ENCODE measurements around the gene CTBP1. TPM values are rescaled to one million over a fixed set of nuclear protein-coding genes. Genes with fewer than 3 reads are reported as not detected.

CTBP1 gene
- total RNA-seq, 1 experiment from 2014 or later: 135 TPM

DNA sequence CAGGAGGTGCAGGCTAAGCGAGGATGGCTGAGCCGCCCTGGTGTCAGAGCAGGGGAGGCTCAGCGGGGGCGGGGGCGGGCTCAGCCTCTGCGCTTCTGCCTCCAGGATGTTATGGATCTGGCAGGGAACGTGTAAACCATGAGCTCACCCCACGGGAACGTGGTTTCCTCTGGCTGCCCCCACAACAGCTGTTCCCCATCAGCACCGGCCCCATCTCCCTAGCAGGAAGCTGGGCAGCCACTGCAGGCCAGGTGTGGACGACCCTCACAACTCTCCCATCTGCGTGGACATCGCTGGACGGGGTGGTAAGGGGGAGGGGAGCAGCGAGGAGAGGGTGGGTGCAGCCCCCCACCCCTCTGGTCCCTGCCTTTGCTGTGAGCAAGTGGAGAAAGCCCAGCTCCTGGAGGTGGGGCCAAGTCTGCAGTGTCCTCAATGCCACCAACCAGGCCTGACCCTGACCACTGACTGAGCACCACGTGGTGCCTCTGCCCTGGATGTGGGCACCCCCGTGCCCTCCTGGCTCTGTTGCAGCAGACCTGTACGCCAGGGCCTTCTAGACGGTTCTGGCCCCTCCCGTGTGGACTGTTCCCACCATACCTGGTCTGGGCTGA lies 48.4 kb downstream of the CTBP1 start:
- DNase-seq (ENCODE audit: extremely low read depth, low read depth): no peak

DNA sequence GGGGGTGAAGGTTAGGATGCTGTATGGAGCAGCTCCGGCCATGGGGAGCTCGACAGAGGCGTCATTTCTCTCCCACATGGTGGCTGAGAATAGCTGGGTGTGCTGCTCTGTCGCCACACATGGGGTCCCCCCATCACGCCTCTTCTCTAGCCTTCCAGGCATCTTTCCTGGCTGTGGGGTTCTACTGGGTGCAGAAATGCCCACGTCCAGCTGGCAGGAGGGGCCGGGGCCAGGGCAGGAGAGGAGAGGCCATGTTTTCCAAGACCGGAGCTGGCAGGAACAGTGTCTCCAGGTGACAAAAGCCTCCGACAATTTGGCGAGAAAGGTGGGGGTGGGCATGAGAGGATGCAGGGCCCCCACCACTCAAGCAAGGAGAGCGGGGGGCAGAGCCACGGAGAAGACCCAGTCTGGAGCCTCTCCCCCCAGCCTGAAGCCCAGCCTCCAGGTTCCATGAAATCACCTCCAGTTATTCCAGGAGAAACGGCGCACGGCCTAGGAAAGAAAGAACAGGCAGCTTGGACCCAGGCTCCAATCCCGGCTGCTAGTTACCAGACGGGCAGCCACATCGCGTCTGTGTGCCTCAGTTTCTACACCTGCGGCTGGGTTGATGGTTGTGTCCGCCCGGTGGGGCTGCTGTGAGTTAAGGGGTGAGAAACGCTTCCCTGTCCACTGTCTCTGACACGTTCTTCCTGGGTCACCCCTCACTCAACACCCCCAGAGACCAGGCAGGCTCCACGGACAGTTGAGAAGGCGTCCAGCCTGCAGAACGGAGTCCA lies 49.2 kb downstream of the CTBP1 start:
- DNase-seq (ENCODE audit: extremely low read depth, low read depth): no peak

DNA sequence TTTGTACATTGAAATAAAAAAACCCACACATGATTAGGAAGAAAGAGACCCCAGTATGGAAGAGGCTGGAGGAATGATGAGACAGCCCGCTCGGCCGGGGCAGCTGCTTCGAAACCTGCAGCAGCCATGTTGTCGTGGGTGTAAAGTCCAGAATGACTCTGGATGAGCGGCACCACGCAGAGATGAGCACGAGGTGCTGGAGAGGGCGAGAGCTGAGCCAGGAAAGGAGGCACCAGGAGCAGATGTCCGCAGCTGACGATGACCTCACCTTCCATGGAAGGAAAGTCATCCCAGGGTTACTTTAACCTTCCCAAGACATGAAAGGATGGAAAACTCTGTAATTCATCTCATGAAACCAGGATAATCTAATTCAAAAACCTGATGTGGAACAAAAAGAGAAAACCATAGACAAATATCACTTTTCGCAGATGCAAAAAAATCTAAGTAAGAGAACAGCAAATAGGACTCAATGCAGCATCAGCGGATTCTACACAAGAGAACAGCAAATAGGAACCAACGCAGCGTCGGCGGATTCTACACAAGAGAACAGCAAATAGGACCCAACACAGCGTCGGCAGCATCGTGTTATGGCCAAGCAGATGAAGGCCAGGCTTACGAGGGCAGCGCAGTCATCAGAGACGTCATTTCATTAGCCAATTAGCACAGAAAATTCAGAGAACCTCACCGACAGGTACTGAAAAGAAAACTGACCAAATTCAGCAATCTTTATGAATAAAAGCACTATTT lies 50.7 kb downstream of the CTBP1 start:
- no peak for DNase-seq (ENCODE audit: extremely low read depth, low read depth)

DNA sequence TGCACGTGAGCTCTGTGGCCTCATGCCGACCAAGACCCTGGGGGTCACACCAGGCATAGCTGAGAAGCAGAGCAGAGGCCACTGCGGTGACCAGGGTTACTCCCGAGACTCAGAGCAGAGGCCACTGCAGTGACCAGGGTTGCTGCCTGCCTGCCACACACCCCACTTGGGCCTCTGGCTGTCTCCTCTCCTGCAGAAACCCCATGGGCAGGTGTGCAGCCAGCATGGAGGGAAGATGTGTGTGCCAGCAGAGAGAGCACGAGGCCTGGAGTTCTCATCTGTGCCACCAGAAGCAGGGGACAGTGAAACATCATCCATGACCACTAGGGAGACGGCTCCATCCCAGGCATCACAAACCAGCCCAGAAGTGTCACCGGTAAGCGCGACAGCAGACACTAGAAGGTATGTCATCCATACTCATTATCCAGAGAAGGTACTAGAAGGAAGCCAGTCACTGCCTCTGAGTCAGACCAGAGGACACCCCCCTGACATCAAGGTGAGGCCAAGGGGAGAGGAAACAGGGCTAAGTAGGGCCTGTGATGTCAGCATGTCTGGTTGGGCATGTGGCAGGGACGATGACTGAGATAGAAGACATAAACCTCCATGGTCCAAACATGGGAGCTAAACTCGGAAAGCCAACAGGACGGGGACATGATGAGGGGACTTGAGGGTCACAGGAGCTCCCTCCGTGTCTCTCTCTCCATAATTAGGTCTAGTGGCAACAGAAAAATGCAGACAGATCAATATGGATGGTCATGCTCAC lies 52.3 kb downstream of the CTBP1 start:
- DNase-seq (ENCODE audit: extremely low read depth, low read depth): no peak

DNA sequence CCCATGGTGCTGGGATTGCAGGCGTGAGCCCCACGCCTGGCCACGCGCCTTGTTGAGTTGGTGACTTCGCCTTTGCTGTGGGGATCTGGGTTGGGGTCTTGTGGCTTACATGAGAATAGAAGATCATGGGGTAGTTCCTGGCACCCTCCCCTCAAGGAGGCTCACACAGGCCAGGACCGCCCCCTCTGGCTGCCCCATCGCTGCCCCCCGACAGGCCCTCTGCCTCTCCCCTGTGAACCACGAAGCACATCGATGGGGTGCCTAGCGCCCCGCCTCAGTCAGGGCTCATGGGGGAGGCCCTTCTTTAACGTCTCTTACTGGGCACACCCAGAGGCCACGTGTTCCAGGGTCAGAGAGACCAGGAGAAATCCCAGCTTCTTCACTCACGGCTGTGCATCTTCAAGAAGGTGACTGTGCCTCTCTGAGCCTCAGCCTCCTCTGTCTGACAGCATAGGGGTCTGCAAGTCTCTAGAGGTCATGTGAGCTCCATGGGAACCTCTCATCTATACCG lies 53.0 kb downstream of the CTBP1 start:
- DNase-seq (ENCODE audit: extremely low read depth, low read depth): no peak

DNA sequence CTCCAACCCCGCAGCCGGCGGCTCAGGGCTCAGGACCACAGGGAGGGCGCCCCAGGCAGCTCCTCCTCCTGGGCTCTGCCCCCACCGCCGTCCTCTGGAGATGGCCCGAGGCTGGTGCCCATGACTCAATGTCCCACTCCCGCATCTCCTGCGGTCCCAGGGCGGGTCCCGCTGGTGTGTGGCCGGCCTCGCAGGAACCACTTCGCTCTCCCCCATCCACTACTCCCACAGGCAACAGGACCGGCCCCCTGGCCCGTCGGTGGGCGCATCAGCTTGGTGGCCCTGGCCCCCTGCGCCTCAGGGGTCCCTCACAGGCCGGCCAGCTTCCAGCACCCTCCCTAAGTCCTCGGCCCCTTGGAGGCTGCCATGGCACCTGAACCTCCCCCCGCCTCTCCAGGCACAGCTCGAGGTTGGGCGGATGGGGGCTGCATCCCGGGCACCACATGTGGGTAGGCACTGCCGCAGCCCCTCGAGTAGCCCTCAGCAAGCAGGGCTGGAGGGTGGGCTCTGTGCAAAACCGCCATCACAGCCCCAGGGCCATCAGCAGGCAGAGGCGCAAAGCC lies 53.7 kb downstream of the CTBP1 start:
- no peak for DNase-seq (ENCODE audit: extremely low read depth, low read depth)

DNA sequence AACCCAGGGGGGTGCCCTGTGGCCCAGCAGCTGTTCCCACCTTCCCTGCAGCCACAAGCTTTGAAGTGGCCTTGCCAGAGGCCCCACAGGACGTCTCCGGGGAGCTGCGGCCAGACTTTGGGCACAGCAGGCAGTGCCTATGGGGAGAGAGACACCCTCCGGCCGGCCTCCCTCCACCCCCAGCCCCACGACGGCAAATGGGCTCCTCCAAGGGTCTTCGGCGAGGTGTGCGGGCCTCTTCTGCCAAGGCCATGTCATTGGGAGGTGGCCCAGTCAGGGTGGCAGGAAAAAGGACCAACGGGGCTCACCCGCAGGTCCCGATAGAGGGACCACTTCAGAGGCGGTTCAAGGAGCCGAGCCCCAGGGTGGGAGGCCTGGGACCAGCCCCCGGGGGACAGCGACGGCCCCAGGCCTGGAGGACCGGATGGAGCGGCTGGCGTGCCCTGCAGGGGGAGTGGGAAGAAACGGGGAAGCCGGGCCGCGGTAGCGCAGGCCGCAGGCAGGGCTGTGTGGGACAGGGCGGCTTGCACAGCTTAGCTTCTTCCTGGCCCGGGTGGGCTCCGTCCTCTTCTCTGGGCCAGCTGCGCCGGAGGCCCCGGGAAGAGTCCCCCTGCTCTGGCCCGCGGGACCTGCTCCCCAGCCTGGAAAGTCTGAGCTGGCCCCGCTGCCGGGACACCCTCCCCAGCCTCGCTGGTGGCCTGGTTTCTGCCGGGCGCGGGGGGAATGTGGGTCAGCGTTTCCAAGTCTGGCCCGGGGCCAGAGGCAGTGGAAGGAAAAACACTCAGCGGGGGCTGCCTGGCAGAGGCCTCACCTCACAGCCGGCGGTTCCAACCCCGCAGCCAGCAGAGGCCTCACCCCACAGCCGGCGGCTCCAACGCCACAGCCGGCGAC lies 54.7 kb downstream of the CTBP1 start:
- DNase-seq (ENCODE audit: extremely low read depth, low read depth): no peak

DNA sequence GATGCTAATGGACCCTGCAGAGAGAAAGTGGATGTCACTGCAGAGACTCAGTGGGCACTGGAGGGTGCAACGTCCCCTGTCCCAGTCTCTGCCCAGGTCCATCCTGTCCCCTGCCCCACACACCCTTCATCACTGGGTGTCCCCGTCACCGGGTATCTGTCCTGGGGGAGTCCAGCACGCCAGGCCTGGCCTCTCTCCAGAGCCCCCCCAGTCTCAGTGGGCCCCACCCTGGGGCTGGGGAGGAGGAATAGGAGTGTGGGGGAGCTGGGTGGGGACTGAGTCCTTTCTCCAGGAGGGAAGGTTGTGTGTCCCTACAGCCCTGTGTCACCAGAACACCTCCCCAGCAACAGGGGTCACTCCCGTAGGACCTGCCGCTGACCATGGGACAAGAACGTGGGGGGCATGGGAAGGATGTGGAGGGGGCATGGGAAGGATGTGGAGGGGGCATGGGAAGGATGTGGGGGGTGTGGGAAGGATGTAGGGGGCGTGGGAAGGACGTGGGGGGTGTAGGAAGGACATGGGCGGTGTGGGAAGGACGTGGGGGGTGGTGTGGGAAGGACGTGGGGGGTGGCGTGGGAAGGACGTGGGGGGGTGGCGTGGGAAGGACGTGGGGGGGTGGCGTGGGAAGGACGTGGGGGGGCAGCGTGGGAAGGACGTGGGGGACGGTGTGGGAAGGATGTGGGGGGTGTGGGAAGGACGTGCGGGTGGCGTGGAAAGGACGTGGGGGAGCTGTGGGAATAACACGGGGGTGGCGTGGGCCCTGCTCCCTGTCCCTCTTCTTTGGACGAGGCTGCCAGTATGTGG lies 55.5 kb downstream of the CTBP1 start:
- no peak for DNase-seq (ENCODE audit: extremely low read depth, low read depth)

DNA sequence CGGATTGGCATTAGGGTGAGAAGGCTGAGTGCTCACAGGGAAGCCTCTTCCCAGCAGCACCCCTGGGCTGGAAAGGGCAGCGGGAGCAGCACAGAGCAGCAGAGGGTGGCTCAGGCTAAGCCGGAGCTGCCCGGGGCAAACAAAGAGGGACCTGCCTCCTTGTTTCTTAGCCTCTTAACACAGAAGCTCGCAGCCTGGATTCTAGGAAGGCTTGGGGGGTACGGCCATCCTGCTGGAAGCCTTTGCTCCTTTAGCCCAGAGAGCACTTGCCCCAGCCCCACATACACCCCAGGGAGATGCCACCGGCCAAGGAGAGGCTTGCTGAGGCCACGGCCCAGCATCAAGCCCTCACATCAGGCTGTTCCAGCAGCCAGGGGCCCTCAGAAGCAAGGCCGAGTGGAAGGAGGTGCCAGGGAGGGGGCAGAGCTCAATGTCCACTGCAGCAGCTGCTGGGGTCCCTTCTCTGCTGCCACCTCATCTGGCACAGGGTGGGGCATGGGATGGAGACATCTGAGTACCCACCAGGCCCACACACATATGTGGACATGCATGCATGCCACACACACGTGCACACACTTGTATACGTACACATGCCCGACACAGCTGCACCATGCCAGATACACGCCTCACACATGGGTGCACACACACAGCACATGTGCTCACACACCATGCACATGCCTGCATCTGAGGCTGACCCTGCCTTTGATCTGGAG lies 56.3 kb downstream of the CTBP1 start:
- no peak for DNase-seq (ENCODE audit: extremely low read depth, low read depth)

DNA sequence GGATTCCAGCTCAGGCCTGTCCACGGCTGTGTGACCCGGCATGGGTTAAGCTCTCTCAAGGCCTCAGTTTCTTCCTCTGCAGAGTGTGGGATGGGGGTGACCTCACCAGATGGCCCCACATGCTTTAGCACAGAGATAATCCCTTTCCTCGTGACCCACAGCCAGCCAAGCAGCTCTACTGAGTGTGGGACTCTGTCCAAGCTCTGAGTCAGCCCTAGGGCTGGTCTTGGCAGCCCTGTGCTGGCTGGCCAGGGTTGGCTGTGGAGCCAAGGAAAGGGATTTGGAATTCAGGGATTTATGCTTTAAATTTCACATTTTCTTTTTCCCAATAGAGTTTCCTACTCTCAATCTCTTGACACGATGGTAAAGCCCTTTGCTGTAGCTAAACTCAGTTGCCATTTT lies 56.8 kb downstream of the CTBP1 start:
- peak; percentile 56 for DNase-seq (ENCODE audit: extremely low read depth, low read depth)

DNA sequence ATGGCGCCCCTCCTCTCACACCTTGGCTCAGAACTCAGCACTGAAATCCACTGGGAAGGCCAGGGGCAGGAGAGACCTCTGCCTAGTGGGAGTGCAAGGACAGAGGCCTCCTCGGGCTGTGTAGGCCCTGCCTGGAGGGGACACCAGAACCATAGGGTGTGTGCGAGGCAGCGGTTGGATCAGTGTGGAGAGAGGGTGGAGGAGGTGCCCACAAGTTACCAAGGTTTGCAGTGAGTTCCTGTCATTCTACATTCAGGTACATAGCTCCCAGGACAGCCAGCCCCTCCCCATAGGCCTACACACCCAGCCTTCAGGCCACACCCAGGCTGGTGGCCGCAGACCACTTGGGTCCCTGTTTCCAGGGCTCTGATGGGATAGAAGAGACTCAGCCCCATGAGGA lies 57.3 kb downstream of the CTBP1 start:
- no peak for DNase-seq (ENCODE audit: extremely low read depth, low read depth)

DNA sequence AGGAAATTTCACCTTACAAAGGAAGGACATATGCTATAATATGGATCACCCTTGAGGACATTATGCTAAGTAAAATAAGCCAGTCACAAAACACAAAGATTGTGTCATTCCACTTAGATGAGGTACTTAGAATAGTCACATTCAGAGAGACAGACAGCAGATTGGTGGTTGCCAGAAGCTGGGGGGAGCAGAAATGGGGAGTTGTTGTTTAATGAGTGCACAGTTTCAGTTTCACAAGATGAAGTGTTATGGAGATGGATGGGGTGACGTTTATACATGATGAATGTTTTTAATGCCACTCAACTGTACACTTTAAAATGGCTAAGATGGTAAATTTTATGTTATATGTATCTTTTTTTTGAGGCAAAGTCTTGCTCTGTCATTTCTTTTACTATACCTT lies 61.7 kb downstream of the CTBP1 start:
- no peak for DNase-seq (ENCODE audit: extremely low read depth, low read depth)

DNA sequence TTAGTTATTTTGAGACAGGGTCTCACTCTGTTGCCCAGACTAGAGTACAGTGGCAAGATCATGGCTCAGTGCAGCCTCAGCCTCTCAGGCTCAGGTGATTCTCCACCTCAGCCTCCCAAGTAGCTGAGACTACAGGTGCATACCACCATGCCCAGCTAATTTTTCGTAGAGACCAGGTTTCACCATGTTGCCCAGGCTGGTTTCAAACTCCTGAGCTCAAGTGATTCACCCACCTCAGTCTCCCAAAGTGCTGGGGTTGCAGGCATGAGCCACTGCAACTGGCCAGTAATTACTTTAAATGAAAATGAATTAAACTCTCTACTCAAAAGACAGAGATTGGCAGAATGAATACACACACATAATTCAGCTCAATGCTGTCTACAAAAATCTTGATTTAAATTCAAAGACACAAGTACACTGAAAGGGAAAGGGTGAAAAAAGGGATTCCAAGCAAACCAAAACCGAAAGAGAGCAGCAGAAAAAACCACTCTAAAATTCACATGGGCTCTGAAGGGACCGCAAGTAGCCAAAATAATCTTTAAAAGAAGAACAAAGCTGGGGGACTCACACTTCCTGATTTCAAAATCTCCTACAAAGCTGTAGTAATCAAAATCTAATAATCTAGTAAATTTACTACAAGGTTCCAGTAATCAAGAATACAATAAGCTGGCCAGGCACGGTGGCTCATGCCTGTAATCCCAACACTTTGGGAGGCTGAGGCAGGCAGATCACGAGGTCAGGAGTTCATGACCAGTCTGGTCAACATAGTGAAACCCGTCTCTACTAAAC lies 64.8 kb downstream of the CTBP1 start:
- DNase-seq (ENCODE audit: extremely low read depth, low read depth): no peak

DNA sequence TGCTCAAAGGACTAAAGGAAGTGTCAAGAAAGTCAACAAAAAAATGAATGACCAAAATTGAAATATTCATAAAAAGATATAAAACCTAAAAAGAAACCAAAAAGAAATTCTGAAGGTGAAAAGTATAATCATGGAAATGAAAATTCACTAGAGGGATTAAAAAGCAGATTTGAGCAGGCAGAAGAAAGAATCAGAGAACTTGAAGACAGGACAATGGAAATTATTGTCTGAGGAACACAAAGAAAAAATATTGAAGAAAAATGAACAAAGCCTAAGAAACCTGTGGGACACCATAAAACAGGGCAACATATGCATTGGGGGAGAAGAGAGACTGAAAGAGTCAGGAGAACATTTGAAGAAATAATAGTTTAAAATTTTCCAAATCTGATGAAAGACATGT lies 66.6 kb downstream of the CTBP1 start:
- DNase-seq (ENCODE audit: extremely low read depth, low read depth): no peak

DNA sequence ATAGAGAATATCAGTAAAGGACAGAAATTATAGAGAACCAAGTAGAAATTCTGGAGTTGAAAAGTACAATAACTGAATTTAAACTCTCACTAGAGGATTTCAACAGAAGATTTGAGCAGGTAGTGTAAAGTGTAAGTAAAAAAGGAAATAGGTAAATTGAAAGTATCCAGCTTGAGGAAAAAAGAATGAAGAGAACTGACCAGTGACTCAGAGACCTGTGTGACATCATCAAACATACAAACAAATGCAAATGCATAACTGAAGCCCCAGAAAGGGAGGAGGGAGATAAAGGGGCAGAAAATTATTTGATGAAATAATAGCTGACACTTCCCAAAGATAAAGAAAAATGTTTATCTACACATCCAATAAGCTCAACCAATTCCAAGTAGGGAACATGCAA lies 68.3 kb downstream of the CTBP1 start:
- DNase-seq (ENCODE audit: extremely low read depth, low read depth): no peak

DNA sequence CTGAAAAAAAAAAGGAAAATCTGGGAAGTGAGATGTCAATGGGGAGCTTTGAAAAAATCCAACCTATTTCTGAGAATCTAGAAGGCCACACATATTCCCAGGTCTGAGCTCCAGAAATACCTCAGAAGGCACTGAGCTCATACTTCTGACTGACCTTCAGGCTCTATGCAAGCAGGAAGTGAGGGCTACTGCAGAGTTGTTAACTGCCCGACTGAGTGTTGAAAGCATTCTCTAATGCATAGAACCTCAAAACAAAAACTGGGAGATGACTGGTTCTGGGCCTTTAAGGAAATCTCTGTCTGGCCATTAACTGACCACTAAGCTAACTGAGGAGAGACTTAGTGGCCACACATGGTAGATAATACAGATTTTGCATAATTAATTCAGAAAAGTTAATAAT lies 69.0 kb downstream of the CTBP1 start:
- DNase-seq (ENCODE audit: extremely low read depth, low read depth): no peak

DNA sequence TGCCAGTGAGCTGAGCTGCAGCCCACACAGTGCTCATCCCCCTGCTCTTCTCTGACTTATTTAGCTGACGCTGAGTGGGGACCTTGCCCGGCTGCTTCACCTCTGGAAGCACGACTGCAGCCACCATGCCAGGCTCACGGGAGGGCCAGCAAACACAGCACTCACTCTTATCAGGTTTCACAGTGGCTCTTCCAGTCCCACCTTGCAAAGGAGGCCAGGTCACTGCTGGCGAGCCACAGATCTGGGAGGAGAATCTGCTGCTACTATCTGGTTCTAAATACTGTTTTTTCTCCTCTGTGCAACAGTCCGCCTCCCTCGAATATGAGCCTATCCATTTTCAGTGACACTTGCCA lies 69.9 kb downstream of the CTBP1 start:
- DNase-seq (ENCODE audit: extremely low read depth, low read depth): no peak

Data from NCI-H460 (cell line).